ENCODE results near the gene AIF1L.

AIF1L gene

DNA sequence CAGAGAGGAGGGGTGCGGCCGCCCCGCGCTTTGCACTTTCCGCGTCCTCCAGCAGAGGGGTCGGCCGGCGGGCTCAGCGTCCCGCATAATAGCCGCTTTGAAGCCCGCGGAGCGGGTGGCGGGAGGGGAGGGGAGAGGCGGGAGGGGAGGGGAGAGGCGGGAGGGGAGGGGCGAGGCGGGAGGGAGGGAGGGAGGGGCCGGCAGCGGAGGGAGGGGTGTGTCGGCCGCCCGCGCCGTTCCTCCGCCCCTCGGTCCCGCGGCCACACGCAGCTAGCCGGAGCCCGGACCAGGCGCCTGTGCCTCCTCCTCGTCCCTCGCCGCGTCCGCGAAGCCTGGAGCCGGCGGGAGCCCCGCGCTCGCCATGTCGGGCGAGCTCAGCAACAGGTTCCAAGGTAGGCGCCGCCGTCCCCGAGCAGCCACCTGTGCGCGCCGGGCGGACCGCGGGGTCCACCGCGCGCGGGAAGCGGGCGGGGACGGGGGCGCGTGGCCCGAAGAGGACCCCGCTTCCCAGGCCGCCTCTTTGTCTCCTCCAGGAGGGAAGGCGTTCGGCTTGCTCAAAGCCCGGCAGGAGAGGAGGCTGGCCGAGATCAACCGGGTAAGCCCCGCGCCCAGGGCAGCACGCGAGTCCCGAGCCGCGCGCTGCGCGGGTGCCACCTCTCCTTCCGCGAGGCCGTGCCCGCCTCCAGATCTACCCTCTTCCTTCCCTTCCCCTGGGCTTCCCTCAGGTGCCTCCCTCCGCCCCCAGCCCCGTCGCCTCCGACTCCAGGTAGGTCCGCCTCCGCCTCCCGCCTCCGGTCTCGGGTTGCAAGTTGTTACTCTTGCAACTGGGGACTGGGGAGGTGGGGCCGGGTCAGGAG is at the start of gene AIF1L:
Gene AIF1L (plus strand): TSS at position 263 of the 857 bp plus-strand sequence. CDS start 99 bp downstream, at position 362.
- peak; percentile 64 for DNase-seq

DNA sequence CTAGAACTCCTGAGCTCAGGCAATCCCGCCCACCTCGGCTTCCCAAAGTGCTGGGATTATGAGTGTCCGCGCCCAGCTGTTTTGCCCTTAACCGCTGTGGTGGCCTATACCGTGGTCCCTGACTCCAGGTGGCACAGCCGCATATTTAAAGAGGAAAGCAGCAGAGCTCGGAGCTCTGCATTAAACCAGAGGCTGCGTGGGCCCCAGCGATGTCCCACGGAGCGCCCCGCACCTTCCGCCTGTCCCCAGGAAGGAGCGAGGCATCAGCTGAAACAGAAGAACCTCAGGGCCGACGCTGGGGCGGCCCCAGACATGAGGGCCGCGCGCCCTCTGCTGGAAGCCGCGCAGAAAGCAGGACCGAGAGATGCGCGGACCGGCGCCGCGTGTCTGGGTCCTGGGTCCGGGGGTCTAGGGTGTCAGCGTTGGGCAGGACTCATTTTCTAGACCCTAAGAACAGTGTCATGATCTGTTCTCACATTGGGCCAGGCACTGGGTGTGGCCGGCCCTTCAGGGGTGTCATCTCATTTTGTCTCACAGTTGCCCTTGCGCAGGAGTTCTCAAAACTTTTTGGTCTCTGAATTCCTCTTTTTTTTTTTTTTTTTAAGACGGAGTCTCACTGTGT is 49.6 kb upstream of the AIF1L start:
- peak; percentile 86 for DNase-seq

DNA sequence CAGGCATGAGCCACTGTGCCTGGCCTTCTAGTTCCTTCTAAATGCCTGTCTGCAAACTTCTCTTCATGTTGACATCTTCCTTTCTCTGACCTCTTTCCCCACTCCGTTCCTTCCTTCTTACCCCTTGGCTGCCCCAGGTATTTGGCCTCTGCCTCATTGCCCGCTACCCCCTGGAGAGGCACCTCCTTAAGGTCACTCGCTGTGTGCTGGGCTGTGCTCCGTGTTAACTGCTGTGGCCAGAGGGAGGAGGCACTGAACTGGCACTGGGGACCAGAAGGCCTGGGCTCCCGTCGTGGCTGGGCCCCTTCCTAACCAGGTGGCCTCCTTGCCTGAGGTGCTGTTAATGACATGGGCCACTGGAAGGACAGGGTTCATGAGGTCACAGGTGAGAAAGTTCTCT is 48.0 kb upstream of the AIF1L start:
- no peak for DNase-seq

DNA sequence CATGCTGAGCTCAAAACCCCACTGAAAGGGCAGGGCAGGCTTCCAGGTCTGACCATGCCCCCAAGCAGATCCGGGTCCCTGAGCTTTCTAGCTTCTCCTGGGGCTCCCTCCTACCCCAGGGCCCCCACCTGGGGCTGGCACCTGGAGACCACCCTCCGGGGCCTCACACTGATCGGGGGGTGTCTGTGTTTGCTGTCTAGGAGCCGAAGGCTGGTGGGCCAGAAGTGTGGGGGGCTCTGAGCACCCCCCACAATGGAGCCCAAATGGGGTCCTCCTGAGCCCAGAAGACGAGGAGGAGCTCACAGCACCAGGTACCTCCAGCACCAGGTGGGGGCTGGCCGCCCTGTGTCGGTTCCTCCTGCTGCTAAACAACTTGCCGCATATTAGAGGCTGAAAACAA is 47.5 kb upstream of the AIF1L start:
- no peak for DNase-seq

DNA sequence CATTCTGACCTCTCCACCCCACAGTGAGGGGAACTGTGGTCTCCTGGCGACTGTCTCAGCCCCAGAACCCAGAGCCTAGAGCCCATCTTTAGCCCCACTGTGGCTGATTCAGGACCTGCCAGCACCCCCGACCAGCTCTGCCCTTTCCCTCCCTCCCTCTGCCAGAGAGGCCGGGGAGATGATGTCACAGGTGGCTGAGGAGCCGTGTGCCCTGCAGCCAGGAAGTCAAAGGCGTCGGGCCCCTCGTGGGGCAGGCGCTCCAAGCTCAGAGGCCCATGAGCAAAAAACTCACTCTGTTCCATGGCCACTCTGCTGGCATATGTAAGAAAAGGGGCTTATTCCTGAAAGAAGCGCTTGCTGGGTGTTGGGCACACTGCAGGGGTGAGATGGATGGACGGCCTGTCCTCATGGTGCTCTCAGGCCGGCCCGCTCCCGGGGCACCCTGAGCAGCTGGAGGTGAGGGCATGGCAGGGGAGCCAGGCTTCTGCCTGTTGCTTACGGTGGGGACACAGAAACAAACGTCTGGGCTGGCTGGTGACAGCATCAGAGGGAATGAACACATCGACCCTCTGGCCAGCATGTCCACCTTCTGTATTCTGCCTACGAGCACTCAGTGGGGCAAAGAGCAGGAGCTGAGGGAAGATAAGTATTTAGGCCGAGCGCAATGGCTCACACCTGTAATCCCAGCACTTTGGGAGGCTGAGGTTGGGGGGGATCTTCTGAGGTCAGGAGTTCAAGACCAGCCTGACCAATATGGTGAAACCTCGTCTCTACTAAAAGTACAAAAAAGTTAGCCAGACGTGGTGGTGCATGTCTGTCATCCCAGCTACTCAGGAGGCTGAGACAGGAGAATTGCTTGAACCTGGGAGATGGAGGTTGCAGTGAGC is 46.3 kb upstream of the AIF1L start:
- DNase-seq = no peak

DNA sequence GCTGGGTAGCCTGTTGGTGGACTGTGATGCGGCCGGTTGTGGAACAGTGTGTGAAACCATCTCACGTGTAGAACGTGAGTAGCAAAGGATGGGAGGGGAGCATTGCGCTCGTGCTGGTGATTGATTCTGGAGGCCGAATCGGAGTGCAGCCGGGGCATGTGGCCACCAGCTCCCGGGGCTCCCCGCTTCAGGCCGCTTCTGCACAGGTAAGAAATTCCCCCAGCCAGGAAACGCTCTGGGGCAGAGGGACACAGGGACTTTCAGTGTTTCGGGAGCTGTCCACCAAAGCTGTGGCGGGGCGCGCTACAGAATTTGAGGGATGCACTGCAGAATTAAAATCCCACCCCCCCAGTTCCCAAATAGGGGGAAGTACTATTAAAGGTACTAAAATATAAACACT is 45.5 kb upstream of the AIF1L start:
- no peak for DNase-seq

DNA sequence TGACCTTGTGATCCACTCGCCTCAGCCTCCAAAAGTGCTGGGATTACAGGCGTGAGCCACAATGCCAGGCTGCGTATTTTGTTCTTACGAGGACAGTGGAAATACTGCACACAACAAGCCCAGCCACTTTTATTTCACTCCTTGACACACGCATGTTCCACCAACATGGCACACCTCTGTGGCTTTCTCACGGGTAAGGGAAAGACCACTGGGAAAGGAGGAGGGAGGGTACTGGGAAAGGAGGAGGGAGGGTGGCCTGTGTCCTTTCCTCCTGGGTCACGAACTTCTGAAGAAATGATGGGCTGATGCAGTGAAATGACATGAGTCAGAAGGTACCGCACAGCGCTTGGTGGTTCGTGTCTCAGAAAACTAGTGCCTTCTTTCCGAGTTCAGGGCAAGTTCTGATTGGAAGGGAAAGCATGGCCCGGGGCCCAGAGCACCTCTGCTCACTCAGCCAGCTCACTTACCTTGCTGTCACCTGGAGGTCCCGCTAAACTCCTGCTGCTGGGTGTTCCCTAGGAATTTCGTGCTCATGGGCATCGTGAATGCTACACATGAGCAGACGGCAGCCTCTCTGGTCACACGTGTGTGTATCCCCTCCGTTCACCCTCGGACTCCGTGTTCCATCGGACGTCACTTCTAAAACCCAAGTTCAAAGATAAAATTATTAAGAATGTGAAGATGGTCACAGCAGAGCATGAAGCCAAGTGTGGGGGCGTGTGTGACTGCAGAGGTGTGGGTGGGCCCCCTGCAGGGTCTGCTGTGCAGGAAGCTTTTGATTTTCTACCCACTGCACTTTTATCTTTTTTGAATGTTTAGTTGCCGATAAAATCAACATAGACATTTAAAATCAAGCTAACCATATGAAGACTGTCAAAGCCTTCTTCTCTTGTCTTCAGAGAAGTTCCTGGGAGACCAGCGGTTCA is 44.5 kb upstream of the AIF1L start:
- DNase-seq = no peak

DNA sequence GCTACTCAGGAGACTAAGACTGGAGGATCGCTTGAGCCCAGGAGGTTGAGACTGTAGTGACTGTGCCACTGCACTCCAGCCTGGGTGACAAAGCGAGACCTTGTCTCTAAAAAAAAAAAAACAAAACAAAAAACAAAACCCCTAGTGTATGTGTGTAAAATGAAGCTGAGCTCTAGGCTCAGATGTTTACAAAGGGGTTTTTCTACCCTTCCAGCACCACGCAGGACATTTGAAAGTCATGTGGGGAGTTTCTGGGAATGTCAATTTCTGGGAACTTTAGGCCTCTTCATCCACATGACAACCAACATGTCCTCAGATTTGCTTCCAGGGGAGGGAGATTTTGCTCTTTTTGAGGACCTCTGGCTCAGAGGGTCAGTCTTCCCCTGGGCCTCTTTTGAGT is 42.4 kb upstream of the AIF1L start:
- no peak for DNase-seq

DNA sequence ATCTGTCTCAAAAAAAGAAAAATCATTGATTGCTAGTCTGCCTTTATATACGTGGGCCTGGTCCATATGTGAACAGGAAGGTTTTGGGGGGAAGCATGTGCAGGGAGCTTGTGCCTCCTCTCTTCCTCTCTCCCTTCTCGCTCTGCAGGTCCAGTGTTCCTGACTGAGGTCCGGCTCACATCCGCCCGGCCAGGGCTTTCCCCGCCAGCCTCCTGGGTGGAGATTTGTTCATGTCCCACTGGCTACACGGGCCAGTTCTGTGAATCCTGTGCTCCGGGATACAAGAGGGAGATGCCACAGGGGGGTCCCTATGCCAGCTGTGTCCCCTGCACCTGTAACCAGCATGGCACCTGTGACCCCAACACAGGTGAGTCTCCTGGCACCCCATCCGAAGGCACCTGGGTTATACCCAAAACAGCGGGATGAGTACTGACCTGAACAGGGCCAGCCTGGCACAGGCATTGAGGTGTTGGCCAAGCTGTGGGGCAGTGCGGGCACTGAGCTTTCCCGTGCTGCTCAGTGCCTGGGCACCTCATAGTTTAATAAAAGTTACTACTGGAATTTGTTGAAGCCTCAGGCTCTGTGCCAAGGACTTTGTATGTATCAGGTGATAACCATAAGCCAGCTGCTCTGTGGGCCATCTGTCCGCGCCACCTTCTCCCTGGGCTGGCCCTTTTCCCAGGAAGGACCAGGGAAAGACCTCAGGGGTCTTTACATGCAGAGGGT is 39.4 kb upstream of the AIF1L start:
- DNase-seq = no peak

DNA sequence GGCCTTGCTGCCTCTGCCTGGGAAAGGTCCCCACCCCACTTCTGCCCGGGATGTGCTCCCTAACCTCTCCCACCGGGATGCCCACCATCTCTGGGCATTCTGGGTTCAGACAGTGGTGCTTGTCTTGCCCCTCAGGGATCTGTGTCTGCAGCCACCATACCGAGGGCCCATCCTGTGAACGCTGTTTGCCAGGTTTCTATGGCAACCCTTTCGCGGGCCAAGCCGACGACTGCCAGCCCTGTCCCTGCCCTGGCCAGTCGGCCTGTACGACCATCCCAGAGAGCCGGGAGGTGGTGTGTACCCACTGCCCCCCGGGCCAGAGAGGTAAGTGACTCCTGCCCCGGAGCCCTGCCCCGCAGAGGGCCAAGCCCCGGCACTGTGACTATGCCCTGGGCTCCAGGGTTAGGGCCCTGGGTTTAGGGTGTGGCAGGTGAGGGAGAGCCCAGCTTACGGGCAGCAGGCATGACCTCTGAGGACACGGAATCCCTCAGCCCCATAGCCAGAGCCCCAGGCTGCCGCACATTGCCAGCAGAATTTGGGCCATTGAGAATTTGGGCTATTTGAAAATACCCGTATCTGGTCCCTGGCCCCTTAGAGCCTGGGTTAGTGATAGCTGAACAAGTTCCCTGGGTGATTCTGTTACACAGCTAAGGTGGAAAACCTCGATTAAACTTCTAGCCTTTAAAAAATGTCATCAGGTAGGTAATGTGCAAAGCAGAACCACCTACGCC is 35.3 kb upstream of the AIF1L start:
- no peak for DNase-seq

DNA sequence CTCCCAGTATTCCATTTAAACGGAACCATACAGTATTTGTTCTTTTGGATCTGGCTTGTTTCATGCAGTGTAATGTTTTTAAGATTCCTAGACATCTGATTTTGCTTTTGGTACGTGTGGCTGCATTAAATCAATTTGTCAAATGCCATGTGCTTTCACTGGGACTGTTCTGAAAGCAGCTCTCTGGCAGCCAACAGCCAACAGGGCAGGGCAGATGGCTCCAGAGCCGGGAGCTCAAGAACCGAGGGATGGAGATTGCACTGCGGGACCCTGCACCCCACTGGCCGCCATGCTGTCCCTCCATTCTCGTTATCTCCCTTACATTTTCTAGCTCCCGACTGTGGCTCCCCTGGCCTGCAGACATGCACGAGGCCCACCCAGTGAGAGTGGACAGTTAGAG is 33.4 kb upstream of the AIF1L start:
- no peak for DNase-seq

DNA sequence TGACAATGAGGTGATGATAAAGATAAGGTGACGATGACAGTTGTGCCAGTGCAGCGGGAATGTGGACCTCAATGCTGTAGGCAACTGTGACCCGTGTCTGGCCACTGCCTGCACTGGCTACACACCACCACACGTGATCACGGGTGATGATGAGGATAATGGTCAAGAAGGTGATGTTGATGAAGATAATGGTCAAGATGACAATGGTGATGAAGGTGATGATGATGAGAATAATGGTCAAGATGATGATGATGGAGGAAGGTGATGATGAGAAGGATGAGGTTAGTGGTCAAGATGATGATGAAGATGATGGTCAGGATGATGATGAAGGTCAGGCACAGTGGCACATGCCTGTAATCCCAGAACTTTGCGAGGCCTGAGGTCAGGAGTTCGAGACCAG is 30.7 kb upstream of the AIF1L start:
- no peak for DNase-seq

DNA sequence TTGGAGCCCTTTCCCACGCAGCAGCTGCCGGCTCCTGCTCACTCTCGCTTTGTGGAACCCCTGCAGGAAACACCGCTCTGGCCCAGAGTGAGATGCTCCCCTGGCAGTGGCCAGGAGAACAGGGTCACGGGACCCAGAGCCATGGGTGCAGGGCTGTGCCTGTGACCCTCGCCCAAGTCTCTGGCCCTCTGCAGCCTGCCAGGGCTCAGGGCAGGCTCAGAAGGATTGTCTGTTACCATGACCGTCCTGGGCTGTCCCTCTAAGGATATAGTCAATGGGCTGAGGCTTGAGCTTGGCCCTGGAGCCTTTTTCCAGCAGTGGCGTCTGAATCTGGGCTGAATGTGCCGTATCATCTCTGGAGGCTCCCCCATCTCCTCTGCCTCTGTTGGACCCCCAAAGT is 28.7 kb upstream of the AIF1L start:
- DNase-seq = no peak

DNA sequence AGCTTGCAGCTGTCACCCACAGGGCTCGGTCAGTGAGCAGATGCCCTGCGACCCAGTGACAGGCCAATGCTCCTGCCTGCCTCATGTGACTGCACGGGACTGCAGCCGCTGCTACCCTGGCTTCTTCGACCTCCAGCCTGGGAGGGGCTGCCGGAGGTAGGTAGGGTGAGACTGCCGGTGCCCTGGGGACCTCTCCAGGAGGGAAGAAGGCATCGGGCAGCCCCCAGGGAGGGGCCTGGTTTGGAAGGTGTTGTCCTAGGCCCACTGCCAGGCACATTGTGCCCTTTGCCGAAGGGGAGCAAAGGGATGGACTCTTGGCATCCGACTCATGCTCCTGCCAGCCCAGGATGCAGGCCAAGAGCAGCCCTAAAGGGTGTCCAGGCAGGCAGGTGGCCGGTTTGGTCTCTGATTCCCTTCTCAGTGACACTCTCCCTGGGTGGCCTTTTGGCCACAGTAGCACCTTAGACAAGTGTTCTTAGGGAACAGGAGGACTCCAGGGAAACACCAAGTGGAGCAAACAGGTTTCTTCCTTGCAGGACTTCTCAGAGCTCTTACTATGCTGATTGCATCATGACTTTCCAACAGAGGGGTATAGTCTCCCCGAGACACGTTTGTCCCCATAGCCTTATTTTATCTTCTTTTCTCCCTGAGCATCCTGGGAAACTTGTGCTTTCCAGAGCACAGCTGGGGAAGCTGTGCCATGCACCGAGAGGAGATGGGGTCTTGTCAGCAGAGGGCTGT is 28.1 kb upstream of the AIF1L start:
- DNase-seq = no peak

DNA sequence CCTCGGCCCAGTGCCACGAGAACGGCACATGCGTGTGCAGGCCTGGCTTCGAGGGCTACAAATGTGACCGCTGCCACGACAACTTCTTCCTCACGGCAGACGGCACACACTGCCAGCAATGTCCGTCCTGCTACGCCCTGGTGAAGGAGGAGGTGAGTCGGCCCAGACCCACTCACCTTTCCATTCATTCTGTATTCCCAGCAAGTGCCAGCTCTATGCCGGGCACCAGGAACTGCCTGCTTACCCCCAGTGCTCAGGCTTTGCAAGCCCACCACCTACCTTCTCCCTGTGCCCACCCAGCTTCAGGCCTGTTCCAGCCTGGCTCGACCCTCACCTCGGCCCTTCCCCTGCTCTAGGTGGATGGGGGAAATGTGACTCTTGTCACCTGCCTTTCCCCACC is 26.6 kb upstream of the AIF1L start:
- DNase-seq = no peak

DNA sequence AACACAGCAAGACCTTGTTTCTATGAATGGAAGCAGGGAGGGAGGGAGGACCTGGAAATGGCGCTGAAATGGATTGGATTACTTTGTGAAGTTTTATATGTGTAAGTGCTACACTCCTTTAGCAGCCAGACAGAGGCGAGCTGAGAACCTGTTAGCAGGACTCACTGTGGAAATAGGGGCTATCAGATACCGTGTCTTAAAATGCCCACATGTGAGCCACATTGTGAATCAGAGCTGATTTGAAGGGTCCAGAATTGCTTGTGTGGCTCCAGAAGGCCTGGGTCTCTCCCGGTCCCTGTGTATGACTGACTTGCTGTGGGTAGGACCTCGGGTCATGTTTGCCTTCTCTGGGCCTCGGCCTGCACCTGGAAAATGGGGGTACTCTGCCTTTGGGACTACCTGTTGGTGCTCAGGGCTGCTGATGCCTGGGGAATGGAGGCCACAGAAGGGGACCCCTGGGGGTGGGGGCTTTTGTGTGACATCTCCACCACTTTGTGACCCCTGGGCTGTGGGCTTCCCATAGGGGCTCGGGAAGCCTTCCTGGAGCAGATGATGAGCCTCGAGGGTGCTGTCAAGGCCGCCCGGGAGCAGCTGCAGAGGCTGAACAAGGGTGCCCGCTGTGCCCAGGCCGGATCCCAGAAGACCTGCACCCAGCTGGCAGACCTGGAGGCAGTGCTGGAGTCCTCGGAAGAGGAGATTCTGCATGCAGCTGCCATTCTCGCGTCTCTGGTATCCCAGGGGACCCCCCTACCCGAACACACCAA is 24.0 kb upstream of the AIF1L start:
- DNase-seq = no peak

DNA sequence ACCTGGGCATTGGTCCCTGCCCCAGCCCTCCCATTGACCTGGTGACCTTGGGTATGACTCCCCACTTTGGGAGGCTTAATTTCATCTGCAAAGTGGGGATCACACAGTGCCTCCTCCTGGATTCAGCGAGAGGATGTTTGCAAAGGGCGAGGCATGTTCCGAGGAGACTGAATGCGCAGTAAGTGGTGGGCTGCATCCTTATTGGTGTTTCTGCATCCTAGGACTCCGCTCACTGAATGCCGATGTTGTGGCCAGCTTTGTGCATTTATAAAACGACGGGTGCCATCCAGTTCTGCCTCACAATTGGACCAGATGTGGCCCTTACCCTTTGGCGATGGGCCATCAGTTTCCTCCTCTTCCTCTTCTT is 23.5 kb upstream of the AIF1L start:
- DNase-seq = no peak

DNA sequence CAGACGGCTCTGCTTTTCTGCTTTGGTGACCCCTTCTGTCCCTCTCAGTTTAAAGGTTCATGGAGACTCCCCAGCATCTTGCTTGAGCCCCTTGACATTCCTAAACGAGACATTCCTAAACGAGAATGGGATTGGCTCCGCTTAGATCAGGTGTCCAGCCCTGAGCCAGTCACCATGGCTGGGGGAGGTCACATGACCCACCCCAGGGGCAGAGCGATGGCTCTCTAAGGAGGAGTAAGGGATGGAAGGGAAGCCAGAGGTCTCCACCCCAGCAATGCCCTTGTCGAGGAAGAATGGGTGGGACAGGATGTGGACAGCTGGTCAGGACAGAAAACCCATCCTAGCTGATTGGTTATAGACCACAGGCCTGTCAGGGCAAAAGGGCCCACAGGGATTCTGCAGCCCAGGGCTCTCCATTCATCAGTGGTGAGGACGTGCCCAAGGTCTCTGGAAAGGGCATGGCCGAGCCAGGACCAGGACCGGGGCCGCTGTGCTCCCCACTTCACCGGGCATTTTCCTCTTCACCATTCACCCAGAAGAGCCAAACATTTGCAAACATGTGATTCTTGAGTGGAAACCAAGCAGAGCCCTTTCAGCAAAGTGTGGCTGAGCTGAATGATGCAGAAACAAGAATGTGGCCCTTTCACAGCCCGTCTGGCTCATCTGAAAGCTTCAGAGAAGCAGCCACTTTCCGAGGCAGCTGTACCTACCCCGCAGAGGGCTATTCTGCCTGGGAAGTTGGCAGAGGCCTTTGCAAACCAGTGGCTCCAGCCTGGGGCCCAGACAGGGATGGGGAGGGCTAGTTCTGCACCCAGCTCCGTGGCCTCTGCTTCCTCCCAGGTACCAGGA is 19.8 kb upstream of the AIF1L start:
- DNase-seq = no peak
